ENCODE results near the gene CAB39L.

Gene CAB39L

GRCh38 chr13:49404703-49405020 lies 39.2 kb downstream of the CAB39L start:
- Histone ChIP-seq H3K4ac (ENCODE audit: low read depth in 1 of 2, low read length in 2 of 2) (no peak overlapping the region), H3K36me3 (ENCODE audit: control insufficient read depth in 1 of 2, insufficient read depth in 2 of 2, low read depth in 1 of 2, low read length in 2 of 2) (peaks cover 0 to 3% of the 10 kb centered on the region in 2 experiments), H3K4me2 (ENCODE audit: low read length, poor library complexity, severe bottlenecking) (no peak overlapping the region), H2BK120ac (ENCODE audit: low read depth, low read length) (no peak overlapping the region), H2BK5ac (ENCODE audit: low read depth, low read length, poor library complexity, severe bottlenecking) (no peak overlapping the region), H3K14ac (ENCODE audit: low read length in 2 of 2) (no peak overlapping the region), H3K4me1 (ENCODE audit: control insufficient read depth, insufficient read depth, low read depth, low read length) (no peaks in the 10 kb centered on the region), H4K91ac (ENCODE audit: low read length) (no peak overlapping the region), H2BK15ac (ENCODE audit: low read depth, poor library complexity, severe bottlenecking) (no peak overlapping the region), H3K27ac (ENCODE audit: low read length, poor library complexity, severe bottlenecking) (no peak overlapping the region), H3K79me1 (replicated peaks; ENCODE audit: low read length, poor library complexity, severe bottlenecking) (peaks cover 1% of the 10 kb centered on the region), H2BK12ac (ENCODE audit: low read length in 2 of 2) (no peak overlapping the region), H3K4me3 (ENCODE audit: insufficient read depth in 1 of 2, low read depth in 1 of 2, low read length in 2 of 2) (no peak overlapping the region), H4K8ac (ENCODE audit: low read length) (no peak overlapping the region), H3K9ac (ENCODE audit: low read length) (no peak overlapping the region), H2AFZ (ENCODE audit: low read depth, low read length) (no peak overlapping the region), H3K18ac (ENCODE audit: low read depth in 1 of 2, low read length in 2 of 2) (no peak overlapping the region), H3K23ac (ENCODE audit: low read length in 2 of 2) (no peak overlapping the region), H2AK5ac (ENCODE audit: low read length, severe bottlenecking) (no peak overlapping the region), H3K9me3 (ENCODE audit: control insufficient read depth, low read length) (peaks cover 4% of the 10 kb centered on the region), H3K27me3 (ENCODE audit: control insufficient read depth in 1 of 2, insufficient read depth in 1 of 2, low read length in 2 of 2) (no peaks in the 10 kb centered on the region)
- DNase-seq, result no peak
- no CpG with 5 or more reads among the region's 1 CpG for WGBS

GRCh38 chr13:49403996-49404702 lies 39.7 kb downstream of the CAB39L start:
- Histone ChIP-seq H4K8ac (ENCODE audit: low read length) (no peak overlapping the region), H3K36me3 (ENCODE audit: control insufficient read depth in 1 of 2, insufficient read depth in 2 of 2, low read depth in 1 of 2, low read length in 2 of 2) (peaks cover 0 to 3% of the 10 kb centered on the region in 2 experiments), H3K4me1 (ENCODE audit: control insufficient read depth, insufficient read depth, low read depth, low read length) (no peaks in the 10 kb centered on the region), H3K27ac (ENCODE audit: low read length, poor library complexity, severe bottlenecking) (no peak overlapping the region), H3K4me2 (ENCODE audit: low read length, poor library complexity, severe bottlenecking) (no peak overlapping the region), H3K4ac (ENCODE audit: low read depth in 1 of 2, low read length in 2 of 2) (no peak overlapping the region), H3K18ac (ENCODE audit: low read depth in 1 of 2, low read length in 2 of 2) (no peak overlapping the region), H3K9me3 (ENCODE audit: control insufficient read depth, low read length) (peaks cover 4% of the 10 kb centered on the region), H3K23ac (ENCODE audit: low read length in 2 of 2) (no peak overlapping the region), H3K79me1 (replicated peaks; ENCODE audit: low read length, poor library complexity, severe bottlenecking) (peaks cover 1% of the 10 kb centered on the region), H3K14ac (ENCODE audit: low read length in 2 of 2) (no peak overlapping the region), H2AK5ac (ENCODE audit: low read length, severe bottlenecking) (no peak overlapping the region), H2BK15ac (ENCODE audit: low read depth, poor library complexity, severe bottlenecking) (no peak overlapping the region), H4K91ac (ENCODE audit: low read length) (no peak overlapping the region), H2AFZ (ENCODE audit: low read depth, low read length) (no peak overlapping the region), H3K4me3 (ENCODE audit: insufficient read depth in 1 of 2, low read depth in 1 of 2, low read length in 2 of 2) (no peak overlapping the region), H2BK120ac (ENCODE audit: low read depth, low read length) (no peak overlapping the region), H2BK5ac (ENCODE audit: low read depth, low read length, poor library complexity, severe bottlenecking) (no peak overlapping the region), H3K27me3 (ENCODE audit: control insufficient read depth in 1 of 2, insufficient read depth in 1 of 2, low read length in 2 of 2) (no peaks in the 10 kb centered on the region), H2BK12ac (ENCODE audit: low read length in 2 of 2) (no peak overlapping the region), H3K9ac (ENCODE audit: low read length) (no peak overlapping the region)
- no peak for DNase-seq
- 83% methylated on average over 6 of the region's 7 CpGs for WGBS

GRCh38 chr13:49400755-49401659 lies 42.9 kb downstream of the CAB39L start:
- H3K4me2 ChIP-seq (ENCODE audit: low read length, poor library complexity, severe bottlenecking), result no peak overlapping the region
- H3K4me1 ChIP-seq (ENCODE audit: control insufficient read depth, insufficient read depth, low read depth, low read length), result no peaks in the 10 kb centered on the region
- H2BK15ac ChIP-seq (ENCODE audit: low read depth, poor library complexity, severe bottlenecking), result no peak overlapping the region
- H4K8ac ChIP-seq (ENCODE audit: low read length), result no peak overlapping the region
- peak overlapping the region; percentile 81 for H3K9ac ChIP-seq (ENCODE audit: low read length)
- no peak overlapping the region for H3K23ac ChIP-seq (ENCODE audit: low read length in 2 of 2)
- no peak overlapping the region for H2AFZ ChIP-seq (ENCODE audit: low read depth, low read length)
- H3K14ac ChIP-seq (ENCODE audit: low read length in 2 of 2), result no peak overlapping the region
- no peak overlapping the region for H2BK120ac ChIP-seq (ENCODE audit: low read depth, low read length)
- no peak overlapping the region for H3K27ac ChIP-seq (ENCODE audit: low read length, poor library complexity, severe bottlenecking)
- H3K18ac ChIP-seq (ENCODE audit: low read depth in 1 of 2, low read length in 2 of 2), result no peak overlapping the region
- peak; percentile 93 for DNase-seq
- H3K27me3 ChIP-seq (ENCODE audit: control insufficient read depth in 1 of 2, insufficient read depth in 1 of 2, low read length in 2 of 2), result no peaks in the 10 kb centered on the region
- H2BK12ac ChIP-seq (ENCODE audit: low read length in 2 of 2), result no peak overlapping the region
- no peaks in the 10 kb centered on the region for H3K79me1 ChIP-seq (replicated peaks; ENCODE audit: low read length, poor library complexity, severe bottlenecking)
- H2AK5ac ChIP-seq (ENCODE audit: low read length, severe bottlenecking), result no peak overlapping the region
- peak overlapping the region in 1 of 2 experiments; percentile 63 for H3K4me3 ChIP-seq (ENCODE audit: insufficient read depth in 1 of 2, low read depth in 1 of 2, low read length in 2 of 2)
- peaks cover 0 to 3% of the 10 kb centered on the region in 2 experiments for H3K36me3 ChIP-seq (ENCODE audit: control insufficient read depth in 1 of 2, insufficient read depth in 2 of 2, low read depth in 1 of 2, low read length in 2 of 2)
- H4K91ac ChIP-seq (ENCODE audit: low read length), result no peak overlapping the region
- 4% methylated on average over 4 of the region's 7 CpGs for WGBS
- H2BK5ac ChIP-seq (ENCODE audit: low read depth, low read length, poor library complexity, severe bottlenecking), result no peak overlapping the region
- H3K4ac ChIP-seq (ENCODE audit: low read depth in 1 of 2, low read length in 2 of 2), result no peak overlapping the region
- H3K9me3 ChIP-seq (ENCODE audit: control insufficient read depth, low read length), result peaks cover 4% of the 10 kb centered on the region

GRCh38 chr13:49399801-49400472 lies 43.9 kb downstream of the CAB39L start:
- H3K4me3 ChIP-seq (ENCODE audit: insufficient read depth in 1 of 2, low read depth in 1 of 2, low read length in 2 of 2), result peak overlapping the region in 1 of 2 experiments; percentile 2
- H2BK15ac ChIP-seq (ENCODE audit: low read depth, poor library complexity, severe bottlenecking), result no peak overlapping the region
- H3K9me3 ChIP-seq (ENCODE audit: control insufficient read depth, low read length), result peaks cover 2% of the 10 kb centered on the region
- no peaks in the 10 kb centered on the region for H3K27me3 ChIP-seq (ENCODE audit: control insufficient read depth in 1 of 2, insufficient read depth in 1 of 2, low read length in 2 of 2)
- no peaks in the 10 kb centered on the region for H3K79me1 ChIP-seq (replicated peaks; ENCODE audit: low read length, poor library complexity, severe bottlenecking)
- no peak overlapping the region for H2BK5ac ChIP-seq (ENCODE audit: low read depth, low read length, poor library complexity, severe bottlenecking)
- no peak overlapping the region for H3K18ac ChIP-seq (ENCODE audit: low read depth in 1 of 2, low read length in 2 of 2)
- H4K8ac ChIP-seq (ENCODE audit: low read length), result no peak overlapping the region
- no peak overlapping the region for H2AFZ ChIP-seq (ENCODE audit: low read depth, low read length)
- no peak overlapping the region for H4K91ac ChIP-seq (ENCODE audit: low read length)
- no peak overlapping the region for H3K23ac ChIP-seq (ENCODE audit: low read length in 2 of 2)
- H3K14ac ChIP-seq (ENCODE audit: low read length in 2 of 2), result no peak overlapping the region
- H3K4me2 ChIP-seq (ENCODE audit: low read length, poor library complexity, severe bottlenecking), result no peak overlapping the region
- no peaks in the 10 kb centered on the region for H3K4me1 ChIP-seq (ENCODE audit: control insufficient read depth, insufficient read depth, low read depth, low read length)
- H2BK12ac ChIP-seq (ENCODE audit: low read length in 2 of 2), result no peak overlapping the region
- H2AK5ac ChIP-seq (ENCODE audit: low read length, severe bottlenecking), result no peak overlapping the region
- no CpG with 5 or more reads among the region's 1 CpG for WGBS
- no peak overlapping the region for H3K27ac ChIP-seq (ENCODE audit: low read length, poor library complexity, severe bottlenecking)
- no peak overlapping the region for H3K9ac ChIP-seq (ENCODE audit: low read length)
- no peak overlapping the region for H3K4ac ChIP-seq (ENCODE audit: low read depth in 1 of 2, low read length in 2 of 2)
- peaks cover 0 to 3% of the 10 kb centered on the region in 2 experiments for H3K36me3 ChIP-seq (ENCODE audit: control insufficient read depth in 1 of 2, insufficient read depth in 2 of 2, low read depth in 1 of 2, low read length in 2 of 2)
- H2BK120ac ChIP-seq (ENCODE audit: low read depth, low read length), result no peak overlapping the region
- no peak for DNase-seq
